HCT116 (cell line): ENCODE data around the gene SHISAL1.

Source experiments
- ATF3 ChIP-seq: IDR thresholded peaks from 2 replicates; pipeline ENCODE4 v1.6.1; 2012
- CBX3 ChIP-seq: IDR thresholded peaks from 2 replicates; pipeline ENCODE4 v1.6.1; 2012; ENCODE audit warnings: low read depth
- CEBPB ChIP-seq: IDR thresholded peaks from 2 replicates; pipeline ENCODE4 v1.6.1; 2012; ENCODE audit warnings: low read depth
- CTCF ChIP-seq, 3 experiments: fragments of 200-600 bp in 1 of 3; sonication (generic) in 1 of 3; IDR thresholded peaks in 2 of 3; conservative IDR thresholded peaks in 1 of 3; 2 replicates each; pipeline ENCODE4 v1.5.1; 2012 to 2017; ENCODE audit warnings: low read depth in 2 of 3, low read length in 2 of 3, antibody characterized with exemption in 1 of 3, borderline replicate concordance in 1 of 3, control low read depth in 1 of 3, mild to moderate bottlenecking in 1 of 3, mixed read lengths in 1 of 3, mixed run types in 1 of 3, moderate library complexity in 1 of 3; ENCODE audit not compliant: insufficient read depth in 1 of 3
- EZH2 ChIP-seq: fragments of 200-600 bp; sonication (generic); IDR thresholded peaks from 2 replicates; pipeline ENCODE4 v1.6.1; 2017; ENCODE audit warnings: antibody characterized with exemption, mixed run types
- MAX ChIP-seq: IDR thresholded peaks from 2 replicates; pipeline ENCODE4 v1.6.1; 2012
- POLR2A ChIP-seq: IDR thresholded peaks from 2 replicates; pipeline ENCODE4 v1.7.0; 2011; ENCODE audit warnings: borderline replicate concordance; ENCODE audit not compliant: insufficient read depth, insufficient read length; ENCODE audit errors: extremely low read depth
- POLR2AphosphoS5 ChIP-seq: IDR thresholded peaks from 2 replicates; pipeline ENCODE4 v1.6.1; 2011; ENCODE audit warnings: mild to moderate bottlenecking, low read depth, low read length, moderate library complexity
- RAD21 ChIP-seq: IDR thresholded peaks from 2 replicates; pipeline ENCODE4 v1.6.1; 2012; ENCODE audit warnings: low read depth, mild to moderate bottlenecking
- REST ChIP-seq: IDR thresholded peaks from 2 replicates; pipeline ENCODE4 v1.6.1; 2012; ENCODE audit warnings: low read depth
- SIN3A ChIP-seq: IDR thresholded peaks from 2 replicates; pipeline ENCODE4 v1.6.1; 2012; ENCODE audit warnings: low read depth

GRCh38 chr22:44325718-44326490 is 13.2 kb upstream of the SHISAL1 start:
- TF ChIP-seq CTCF (IDR thresholded peaks at IDR 0.05 in 2 of 3, conservative IDR thresholded peaks at IDR 0.05 in 1 of 3; ENCODE audit: borderline replicate concordance in 1 of 3, insufficient read depth in 1 of 3, low read depth in 2 of 3, low read length in 2 of 3) (no peak), RAD21 (no peak), MAX (no peak), REST (no peak), SIN3A (no peak), CBX3 (no peak), POLR2AphosphoS5 (no peak), ATF3 (no peak), POLR2A (no peak), CEBPB (no peak), EZH2 (no peak)
